ENCODE measurements around the gene PPP6C. TPM values are rescaled to one million over a fixed set of nuclear protein-coding genes. Genes with fewer than 3 reads are reported as not detected.
"Not testable (repeated sequence)": the region's sequence is repeated elsewhere in the genome, so short reads cannot be mapped to it uniquely, and the experiment has no call there.

PPP6C gene
- total RNA-seq, 1 donor from 2014 or later = 25.3 TPM

- H3K27me3 ChIP-seq (ENCODE audit: control insufficient read depth, insufficient read depth, low read length) = no peaks in the 10 kb centered on the region
- no peak for TF ChIP-seq CTCF (IDR thresholded peaks at IDR 0.05; ENCODE audit: insufficient read depth, low read length, poor library complexity, severe bottlenecking)
- H3K4me3 ChIP-seq (ENCODE audit: low read depth, low read length) = no peak overlapping the region
- no peaks in the 10 kb centered on the region for H3K36me3 ChIP-seq (ENCODE audit: control insufficient read depth, insufficient read depth, low read length)
- no peak for DNase-seq (ENCODE audit: low read depth)
Observed at GRCh38 chr9:125183561-125183960, 6.0 kb downstream of the PPP6C start.

- no peak overlapping the region for H3K4me3 ChIP-seq (ENCODE audit: low read depth, low read length)
- H3K27me3 ChIP-seq (ENCODE audit: control insufficient read depth, insufficient read depth, low read length) = no peaks in the 10 kb centered on the region
- DNase-seq (ENCODE audit: low read depth) = no peak
- H3K36me3 ChIP-seq (ENCODE audit: control insufficient read depth, insufficient read depth, low read length) = no peaks in the 10 kb centered on the region
- TF ChIP-seq CTCF (IDR thresholded peaks at IDR 0.05; ENCODE audit: insufficient read depth, low read length, poor library complexity, severe bottlenecking) = no peak
Observed at GRCh38 chr9:125183054-125183453, 6.5 kb downstream of the PPP6C start.

GRCh38 chr9:125181756-125182155 is 7.8 kb downstream of the PPP6C start:
- DNase-seq (ENCODE audit: low read depth); H3K36me3 ChIP-seq (ENCODE audit: control insufficient read depth, insufficient read depth, low read length); H3K27me3 ChIP-seq (ENCODE audit: control insufficient read depth, insufficient read depth, low read length); H3K4me3 ChIP-seq (ENCODE audit: low read depth, low read length): not testable (repeated sequence)

- Histone ChIP-seq H3K4me3 (ENCODE audit: low read depth, low read length) (no peak overlapping the region), H3K27me3 (ENCODE audit: control insufficient read depth, insufficient read depth, low read length) (no peaks in the 10 kb centered on the region), H3K36me3 (ENCODE audit: control insufficient read depth, insufficient read depth, low read length) (no peaks in the 10 kb centered on the region)
- DNase-seq (ENCODE audit: low read depth) = no peak
- no peak for TF ChIP-seq CTCF (IDR thresholded peaks at IDR 0.05; ENCODE audit: insufficient read depth, low read length, poor library complexity, severe bottlenecking)
Observed at GRCh38 chr9:125180876-125181275, 8.7 kb downstream of the PPP6C start.

GRCh38 chr9:125179776-125180175 is 9.8 kb downstream of the PPP6C start:
- DNase-seq (ENCODE audit: low read depth); H3K36me3 ChIP-seq (ENCODE audit: control insufficient read depth, insufficient read depth, low read length); H3K4me3 ChIP-seq (ENCODE audit: low read depth, low read length); H3K27me3 ChIP-seq (ENCODE audit: control insufficient read depth, insufficient read depth, low read length): not testable (repeated sequence)

- Histone ChIP-seq H3K4me3 (ENCODE audit: low read depth, low read length) (no peak overlapping the region), H3K27me3 (ENCODE audit: control insufficient read depth, insufficient read depth, low read length) (no peaks in the 10 kb centered on the region), H3K36me3 (ENCODE audit: control insufficient read depth, insufficient read depth, low read length) (no peaks in the 10 kb centered on the region)
- no peak for DNase-seq (ENCODE audit: low read depth)
- TF ChIP-seq CTCF (IDR thresholded peaks at IDR 0.05; ENCODE audit: insufficient read depth, low read length, poor library complexity, severe bottlenecking) = no peak
Observed at GRCh38 chr9:125177888-125178287, 11.7 kb downstream of the PPP6C start.

GRCh38 chr9:125176636-125177035 is 13.0 kb downstream of the PPP6C start:
- no peak for TF ChIP-seq CTCF (IDR thresholded peaks at IDR 0.05; ENCODE audit: insufficient read depth, low read length, poor library complexity, severe bottlenecking)

More at GRCh38 chr9:125176636-125177035, 13.0 kb downstream of the PPP6C start:
- Histone ChIP-seq H3K27me3 (ENCODE audit: control insufficient read depth, insufficient read depth, low read length) (no peaks in the 10 kb centered on the region), H3K36me3 (ENCODE audit: control insufficient read depth, insufficient read depth, low read length) (no peaks in the 10 kb centered on the region), H3K4me3 (ENCODE audit: low read depth, low read length) (no peak overlapping the region)
- no peak for DNase-seq (ENCODE audit: low read depth)
